SK-N-SH treated with all-trans-retinoic acid at 6 μM for 48 hours (cell line): ENCODE measurements around the gene LRMDA.

Experiments used
- ATAC-seq: fragments of 200-7000 bp; cut with Tn5 transposase; 3 replicates; pipeline ENCODE4 v1.9.1; 2020; ENCODE audit warnings: mild to moderate bottlenecking, moderate library complexity
- ARNTL ChIP-seq: fragments of 450-650 bp; formaldehyde crosslinking; IDR thresholded peaks from 2 replicates; pipeline ENCODE4 v1.5.0; 2020; ENCODE audit warnings: low read depth, mild to moderate bottlenecking, moderate library complexity, borderline replicate concordance
- BACH2 ChIP-seq: fragments of 250-450 bp; sonication (Bioruptor Pico); IDR thresholded peaks from 2 replicates; pipeline ENCODE4 v1.9.0; 2021; ENCODE audit warnings: mild to moderate bottlenecking, borderline replicate concordance
- CREB5 ChIP-seq: fragments of 250-450 bp; sonication (Bioruptor Pico); IDR thresholded peaks from 2 replicates; pipeline ENCODE4 v1.5.1; 2020; ENCODE audit warnings: low read depth, mild to moderate bottlenecking, moderate library complexity
- CSDC2 ChIP-seq: fragments of 250-450 bp; sonication (Bioruptor Pico); IDR thresholded peaks from 2 replicates; pipeline ENCODE4 v1.5.0; 2020; ENCODE audit warnings: mild to moderate bottlenecking, moderate library complexity
- CSRNP3 ChIP-seq: fragments of 250-450 bp; sonication (Bioruptor Pico); IDR thresholded peaks from 2 replicates; pipeline ENCODE4 v1.5.1; 2021; ENCODE audit warnings: mild to moderate bottlenecking, moderate library complexity
- ESRRG ChIP-seq: fragments of 250-450 bp; sonication (Bioruptor Pico); IDR thresholded peaks from 2 replicates; pipeline ENCODE4 v1.6.1; 2021; ENCODE audit warnings: mild to moderate bottlenecking
- GLIS3 ChIP-seq: fragments of 250-450 bp; sonication (Bioruptor Pico); IDR thresholded peaks from 2 replicates; pipeline ENCODE4 v1.5.0; 2020; ENCODE audit warnings: mild to moderate bottlenecking, moderate library complexity
- ISL1 ChIP-seq: fragments of 250-450 bp; sonication (Bioruptor Pico); IDR thresholded peaks from 2 replicates; pipeline ENCODE4 v2.1.2; 2022; ENCODE audit warnings: mild to moderate bottlenecking, moderate library complexity
- OSR1 ChIP-seq: fragments of 250-450 bp; sonication (Bioruptor Pico); IDR thresholded peaks from 2 replicates; pipeline ENCODE4 v1.8.0; 2022; ENCODE audit warnings: moderate library complexity, mild to moderate bottlenecking, inconsistent platforms
- PATZ1 ChIP-seq: fragments of 250-450 bp; sonication (Bioruptor Pico); IDR thresholded peaks from 2 replicates; pipeline ENCODE4 v1.8.0; 2020; ENCODE audit warnings: mild to moderate bottlenecking, moderate library complexity, borderline replicate concordance
- POU6F1 ChIP-seq: fragments of 250-450 bp; sonication (Bioruptor Pico); IDR thresholded peaks from 2 replicates; pipeline ENCODE4 v1.8.0; 2021; ENCODE audit warnings: low read depth, mild to moderate bottlenecking, moderate library complexity, borderline replicate concordance
- PPARA ChIP-seq: fragments of 250-450 bp; sonication (Bioruptor Pico); IDR thresholded peaks from 2 replicates; pipeline ENCODE4 v1.5.0; 2020; ENCODE audit warnings: mild to moderate bottlenecking, borderline replicate concordance
- RARB ChIP-seq: fragments of 250-450 bp; sonication (Bioruptor Pico); IDR thresholded peaks from 2 replicates; pipeline ENCODE4 v1.8.0; 2021; ENCODE audit warnings: mild to moderate bottlenecking, moderate library complexity
- SNAI2 ChIP-seq: fragments of 250-450 bp; sonication (Bioruptor Pico); IDR thresholded peaks from 2 replicates; pipeline ENCODE4 v1.5.0; 2020; ENCODE audit warnings: mild to moderate bottlenecking, moderate library complexity
- TCF4 ChIP-seq: fragments of 250-450 bp; sonication (Bioruptor Pico); IDR thresholded peaks from 2 replicates; pipeline ENCODE4 v1.8.0; 2021; ENCODE audit warnings: mild to moderate bottlenecking, moderate library complexity, borderline replicate concordance
- TOX ChIP-seq: fragments of 250-450 bp; sonication (Bioruptor Pico); IDR thresholded peaks from 2 replicates; pipeline ENCODE4 v1.8.0; 2021; ENCODE audit warnings: mild to moderate bottlenecking, moderate library complexity, borderline replicate concordance
- ZC3H10 ChIP-seq: fragments of 250-450 bp; sonication (Bioruptor Pico); IDR thresholded peaks from 2 replicates; pipeline ENCODE4 v1.5.1; 2021; ENCODE audit warnings: mild to moderate bottlenecking, moderate library complexity
- ZFP3 ChIP-seq: fragments of 250-450 bp; sonication (Bioruptor Pico); IDR thresholded peaks from 2 replicates; pipeline ENCODE4 v1.5.0; 2020; ENCODE audit warnings: mild to moderate bottlenecking, moderate library complexity
- ZFP30 ChIP-seq: fragments of 450-650 bp; formaldehyde crosslinking; IDR thresholded peaks from 2 replicates; pipeline ENCODE4 v1.5.0; 2022; ENCODE audit warnings: mild to moderate bottlenecking, moderate library complexity
- ZNF565 ChIP-seq: fragments of 450-650 bp; formaldehyde crosslinking; conservative IDR thresholded peaks from 2 replicates; pipeline ENCODE4 v1.5.0; 2020; ENCODE audit warnings: low read depth, mild to moderate bottlenecking, moderate library complexity
- ZNF70 ChIP-seq: fragments of 450-650 bp; formaldehyde crosslinking; IDR thresholded peaks from 2 replicates; pipeline ENCODE4 v1.5.0; 2020; ENCODE audit warnings: mild to moderate bottlenecking, moderate library complexity
- ZNF8 ChIP-seq: fragments of 450-650 bp; formaldehyde crosslinking; IDR thresholded peaks from 2 replicates; pipeline ENCODE4 v1.5.0; 2020; ENCODE audit warnings: mild to moderate bottlenecking, moderate library complexity
- TF ChIP-seq, protein P1 (sequence below): fragments of 250-450 bp; sonication (Bioruptor Pico); IDR thresholded peaks from 2 replicates; pipeline ENCODE4 v1.5.0; 2020; ENCODE audit warnings: mild to moderate bottlenecking, moderate library complexity

Gene LRMDA

GRCh38 chr10:76327441-76327840 is 896.0 kb downstream of the LRMDA start:
- TF ChIP-seq CSDC2 (CRISPR knock-in tag) (no peak), ISL1 (CRISPR knock-in tag) (no peak), GLIS3 (no peak)
- ATAC-seq = no peak

DNA sequence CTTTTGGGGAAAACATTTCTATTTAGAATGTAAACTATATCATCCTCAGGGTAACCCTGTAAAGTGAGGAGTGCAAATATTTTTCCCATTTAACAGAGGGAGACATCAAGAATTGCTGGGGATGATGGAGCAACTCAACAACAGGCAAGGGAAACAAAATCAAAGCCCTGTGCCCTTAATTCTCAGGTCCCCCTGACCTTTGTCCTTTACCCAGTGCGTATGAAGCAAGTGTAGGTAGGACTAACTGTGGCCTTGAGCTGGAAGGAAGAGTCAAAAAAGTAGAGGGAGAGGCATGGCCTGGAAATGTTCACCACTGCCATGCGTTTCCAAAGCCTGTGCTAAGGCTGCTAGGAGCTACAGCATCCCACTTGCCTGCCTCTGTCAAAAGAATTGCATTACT is 896.9 kb downstream of the LRMDA start:
- TF ChIP-seq ARNTL (CRISPR knock-in tag) (no peak), SNAI2 (CRISPR knock-in tag) (no peak), RARB (CRISPR knock-in tag) (no peak), BACH2 (CRISPR knock-in tag) (no peak), CREB5 (no peak), PATZ1 (CRISPR knock-in tag) (no peak), GLIS3 (no peak), ZNF8 (CRISPR knock-in tag) (no peak), ZNF565 (CRISPR knock-in tag) (no peak), ZNF70 (CRISPR knock-in tag) (no peak), ESRRG (no peak), TOX (no peak), CSRNP3 (CRISPR knock-in tag) (no peak), ZFP30 (CRISPR knock-in tag) (no peak), CSDC2 (CRISPR knock-in tag) (no peak), OSR1 (CRISPR knock-in tag) (no peak)
- TF ChIP-seq, protein P1, sequence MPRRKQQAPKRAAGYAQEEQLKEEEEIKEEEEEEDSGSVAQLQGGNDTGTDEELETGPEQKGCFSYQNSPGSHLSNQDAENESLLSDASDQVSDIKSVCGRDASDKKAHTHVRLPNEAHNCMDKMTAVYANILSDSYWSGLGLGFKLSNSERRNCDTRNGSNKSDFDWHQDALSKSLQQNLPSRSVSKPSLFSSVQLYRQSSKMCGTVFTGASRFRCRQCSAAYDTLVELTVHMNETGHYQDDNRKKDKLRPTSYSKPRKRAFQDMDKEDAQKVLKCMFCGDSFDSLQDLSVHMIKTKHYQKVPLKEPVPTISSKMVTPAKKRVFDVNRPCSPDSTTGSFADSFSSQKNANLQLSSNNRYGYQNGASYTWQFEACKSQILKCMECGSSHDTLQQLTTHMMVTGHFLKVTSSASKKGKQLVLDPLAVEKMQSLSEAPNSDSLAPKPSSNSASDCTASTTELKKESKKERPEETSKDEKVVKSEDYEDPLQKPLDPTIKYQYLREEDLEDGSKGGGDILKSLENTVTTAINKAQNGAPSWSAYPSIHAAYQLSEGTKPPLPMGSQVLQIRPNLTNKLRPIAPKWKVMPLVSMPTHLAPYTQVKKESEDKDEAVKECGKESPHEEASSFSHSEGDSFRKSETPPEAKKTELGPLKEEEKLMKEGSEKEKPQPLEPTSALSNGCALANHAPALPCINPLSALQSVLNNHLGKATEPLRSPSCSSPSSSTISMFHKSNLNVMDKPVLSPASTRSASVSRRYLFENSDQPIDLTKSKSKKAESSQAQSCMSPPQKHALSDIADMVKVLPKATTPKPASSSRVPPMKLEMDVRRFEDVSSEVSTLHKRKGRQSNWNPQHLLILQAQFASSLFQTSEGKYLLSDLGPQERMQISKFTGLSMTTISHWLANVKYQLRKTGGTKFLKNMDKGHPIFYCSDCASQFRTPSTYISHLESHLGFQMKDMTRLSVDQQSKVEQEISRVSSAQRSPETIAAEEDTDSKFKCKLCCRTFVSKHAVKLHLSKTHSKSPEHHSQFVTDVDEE = no peak
- no peak for ATAC-seq

- ATAC-seq = peak; percentile 85
- TF ChIP-seq ISL1 (CRISPR knock-in tag) (no peak), ZC3H10 (no peak), ZFP3 (CRISPR knock-in tag) (no peak), BACH2 (CRISPR knock-in tag) (no peak), TCF4 (no peak), POU6F1 (CRISPR knock-in tag) (no peak), ZNF565 (CRISPR knock-in tag) (no peak), RARB (CRISPR knock-in tag) (no peak), ZNF70 (CRISPR knock-in tag) (no peak), CSDC2 (CRISPR knock-in tag) (no peak), PATZ1 (CRISPR knock-in tag) (no peak), PPARA (CRISPR knock-in tag) (no peak), GLIS3 (no peak)
- TF ChIP-seq, protein P1 = no peak
Observed at GRCh38 chr10:76329891-76330575, 898.6 kb downstream of the LRMDA start.
